ENCODE results near the gene PDPN.

The PDPN gene

GRCh38 chr1:13585612-13585991 lies 2.0 kb downstream of the PDPN start:
- Histone ChIP-seq H3K27ac (peak overlapping the region in 1 of 2 donors; percentile 7), H3K4me3 (no peak overlapping the region)
- no peak for TF ChIP-seq CTCF (IDR thresholded peaks at IDR 0.05)
- no peak for DNase-seq (ENCODE audit: low spot score)

- Histone ChIP-seq H3K4me3 (no peak overlapping the region), H3K27ac (peak overlapping the region in 1 of 2 donors; percentile 7)
- DNase-seq (ENCODE audit: low spot score), result no peak
- no peak for TF ChIP-seq CTCF (IDR thresholded peaks at IDR 0.05)
Measured at GRCh38 chr1:13586001-13586400, 2.4 kb downstream of the PDPN start.

- Histone ChIP-seq H3K4me3 (no peak overlapping the region), H3K27ac (no peak overlapping the region)
- TF ChIP-seq CTCF (IDR thresholded peaks at IDR 0.05), result no peak
- DNase-seq (ENCODE audit: low spot score), result no peak
Measured at GRCh38 chr1:13587256-13588030, 3.8 kb downstream of the PDPN start.

- no peak for TF ChIP-seq CTCF (IDR thresholded peaks at IDR 0.05)
- no peak overlapping the region for H3K4me3 ChIP-seq
- H3K27ac ChIP-seq, result no peak overlapping the region
- no peak for DNase-seq (ENCODE audit: low spot score)
Measured at GRCh38 chr1:13588946-13589796, 5.5 kb downstream of the PDPN start.

GRCh38 chr1:13590486-13590885 lies 6.9 kb downstream of the PDPN start:
- TF ChIP-seq CTCF (IDR thresholded peaks at IDR 0.05), result no peak
- Histone ChIP-seq H3K27ac (no peak overlapping the region), H3K4me3 (no peak overlapping the region)
- no peak for DNase-seq (ENCODE audit: low spot score)

- Histone ChIP-seq H3K4me3 (no peak overlapping the region), H3K27ac (peak overlapping the region in 1 of 2 donors; percentile 60)
- DNase-seq (ENCODE audit: low spot score), result no peak
- no peak for TF ChIP-seq CTCF (IDR thresholded peaks at IDR 0.05)
Measured at GRCh38 chr1:13593511-13594131, 10.0 kb downstream of the PDPN start.
